ENCODE results near the gene MTNR1A. TPM values are rescaled to one million over a fixed set of nuclear protein-coding genes. Genes with fewer than 3 reads are reported as not detected.
"Not testable (repeated sequence)": the region's sequence is repeated elsewhere in the genome, so short reads cannot be mapped to it uniquely, and the experiment has no call there.

MTNR1A gene
- polyA plus RNA-seq, 1 donor: not detected

- DNase-seq (ENCODE audit: low read depth): no peak
Observed at GRCh38 chr4:186561748-186562147, 6.4 kb upstream of the MTNR1A start.

GRCh38 chr4:186560647-186561046, 5.3 kb upstream of the MTNR1A start:
- no peak for DNase-seq (ENCODE audit: low read depth)

- no peak for DNase-seq (ENCODE audit: low read depth)
Observed at GRCh38 chr4:186557486-186557885, 2.1 kb upstream of the MTNR1A start.

GRCh38 chr4:186557061-186557460, 1.7 kb upstream of the MTNR1A start:
- DNase-seq (ENCODE audit: low read depth): no peak

GRCh38 chr4:186554539-186554913, 841 bp downstream of the MTNR1A start:
- DNase-seq (ENCODE audit: low read depth): no peak

- DNase-seq (ENCODE audit: low read depth): no peak
Observed at GRCh38 chr4:186553717-186554116, 1.6 kb downstream of the MTNR1A start.

- DNase-seq (ENCODE audit: low read depth): no peak
Observed at GRCh38 chr4:186551849-186552248, 3.5 kb downstream of the MTNR1A start.

GRCh38 chr4:186545436-186545835, 9.9 kb downstream of the MTNR1A start:
- DNase-seq (ENCODE audit: low read depth): no peak

- no peak for DNase-seq (ENCODE audit: low read depth)
Observed at GRCh38 chr4:186543206-186543605, 12.2 kb downstream of the MTNR1A start.

- DNase-seq (ENCODE audit: low read depth): no peak
Observed at GRCh38 chr4:186541801-186542200, 13.6 kb downstream of the MTNR1A start.

- DNase-seq (ENCODE audit: low read depth): no peak
Observed at GRCh38 chr4:186537843-186538521, 17.4 kb downstream of the MTNR1A start.

- no peak for DNase-seq (ENCODE audit: low read depth)
Observed at GRCh38 chr4:186536285-186536684, 19.1 kb downstream of the MTNR1A start.

GRCh38 chr4:186534056-186534455, 21.3 kb downstream of the MTNR1A start:
- DNase-seq (ENCODE audit: low read depth): no peak

- DNase-seq (ENCODE audit: low read depth): not testable (repeated sequence)
Observed at GRCh38 chr4:186523927-186524326, 31.4 kb downstream of the MTNR1A start.

- no peak for DNase-seq (ENCODE audit: low read depth)
Observed at GRCh38 chr4:186516287-186516686, 39.1 kb downstream of the MTNR1A start.

- DNase-seq (ENCODE audit: low read depth): no peak
Observed at GRCh38 chr4:186514271-186514950, 41.0 kb downstream of the MTNR1A start.

- not testable (repeated sequence) for DNase-seq (ENCODE audit: low read depth)
Observed at GRCh38 chr4:186504771-186505170, 50.6 kb downstream of the MTNR1A start.

GRCh38 chr4:186502231-186502630, 53.1 kb downstream of the MTNR1A start:
- DNase-seq (ENCODE audit: low read depth): no peak

GRCh38 chr4:186501554-186501953, 53.8 kb downstream of the MTNR1A start:
- no peak for DNase-seq (ENCODE audit: low read depth)

GRCh38 chr4:186500721-186501304, 54.6 kb downstream of the MTNR1A start:
- no peak for DNase-seq (ENCODE audit: low read depth)

- DNase-seq (ENCODE audit: low read depth): no peak
Observed at GRCh38 chr4:186499467-186499866, 55.9 kb downstream of the MTNR1A start.

GRCh38 chr4:186497043-186497442, 58.3 kb downstream of the MTNR1A start:
- no peak for DNase-seq (ENCODE audit: low read depth)

- no peak for DNase-seq (ENCODE audit: low read depth)
Observed at GRCh38 chr4:186494496-186494895, 60.9 kb downstream of the MTNR1A start.
